Ovary (tissue), 9 donors: Measurements from ENCODE around the gene RALGAPB. TPM values are rescaled to one million over a fixed set of nuclear protein-coding genes. Genes with fewer than 3 reads are reported as not detected.
"Not testable (repeated sequence)": the region's sequence is repeated elsewhere in the genome, so short reads cannot be mapped to it uniquely, and the experiment has no call there.

ENCODE experiments used
- DNase-seq, 5 donors: peaks; one replicate each; pipeline ENCODE4 v3.0.0-alpha.2; 2019 to 2020
- H3K27ac ChIP-seq, 2 donors: fragments of 200-600 bp; one replicate each; pipeline versions ENCODE4 v1.5.1 to v1.8.0; 2019 to 2022
- H3K27me3 ChIP-seq: fragments of 200-600 bp; one replicate; pipeline ENCODE4 v1.8.0; 2022
- H3K36me3 ChIP-seq: fragments of 200-600 bp; sonication (generic); one replicate; pipeline ENCODE4 v1.5.1; 2019
- H3K4me1 ChIP-seq: one replicate; pipeline ENCODE4 v1.8.1; 2013; ENCODE audit warnings: mild to moderate bottlenecking, moderate library complexity; ENCODE audit not compliant: insufficient read depth
- H3K4me3 ChIP-seq: fragments of 200-600 bp; sonication (generic); one replicate; pipeline ENCODE4 v1.5.1; 2017
- H3K9me3 ChIP-seq, 2 donors: fragments of 200-600 bp in 1 of 2; sonication (generic) in 1 of 2; one replicate each; pipeline versions ENCODE4 v1.5.1 to v1.8.1; 2013 to 2019; ENCODE audit warnings: mild to moderate bottlenecking in 1 of 2, moderate library complexity in 1 of 2
- EP300 ChIP-seq: sonication (generic); formaldehyde crosslinking; IDR thresholded peaks from one replicate; pipeline ENCODE4 v1.6.1; 2017; ENCODE audit warnings: antibody characterized with exemption
- POLR2A ChIP-seq: fragments of 450-650 bp; IDR thresholded peaks from one replicate; pipeline ENCODE4 v1.6.1; 2017; ENCODE audit warnings: antibody characterized with exemption, mild to moderate bottlenecking, moderate library complexity
- WGBS, 3 donors: extraction: QIAGEN DNeasy Blood & Tissue Kit in 1 of 3; methylation state at CpG; one replicate each; pipeline versions ENCODE4 v1.1.5 to v1.1.7; 2013 to 2017; 5-methylcytosine and 5-hydroxymethylcytosine counted together
- intact Hi-C, 4 donors: fragments of 100-400 bp; cut with DNase I; formaldehyde crosslinking; loops; one replicate each; pipeline versions ENCODE4 v1.11.0 to v1.15.1; 2022 to 2023
- polyA plus RNA-seq, 2 donors: library from polyadenylated mRNA; stranded (reverse); fragments of 200-250 nt in 1 of 2; fragments of 350-450 nt in 1 of 2; fragmentation: Illumina TruSeq in 1 of 2; extraction: RNeasy Lipid Tissue Mini Kit (QIAGEN cat#74804) in 1 of 2; gene quantifications; one replicate each; pipeline ENCODE4 v1.2.3, GENCODE V29; 2013 to 2014
- total RNA-seq, 7 donors: library from RNA; depleted of rRNA in 2 of 7; stranded (reverse); fragments of >200 nt in 2 of 7; fragmentation: NEBNext Ultra II Directional in 3 of 7; extraction: Animal tissue kit (Norgen Biotek cat#: 25700) in 3 of 7; gene quantifications; one replicate each; pipeline versions ENCODE4 v1.1.0 to v1.2.4, GENCODE V29; 2016 to 2023
- TF ChIP-seq, protein P1 (sequence below), 3 donors: fragments of 450-650 bp in 2 of 3; fragments of 200-600 bp in 1 of 3; IDR thresholded peaks; one replicate each; pipeline versions ENCODE4 v1.5.1 to v1.8.0; 2016 to 2022; ENCODE audit warnings: antibody characterized with exemption in 3 of 3, mild to moderate bottlenecking in 1 of 3
- donor health status: DM: no; HTN: no; CAD: no; lungs with moderate emphysema.
- donor health status: DM: no; HTN: no; CAD: no.
- donor health status: Bipolar disorder and iron deficiency.
- donor health status: DM: yes; HTN: yes; CAD: no.
- donor health status: DM: no; HTN: no; CAD: no.
- donor health status: DM: yes; HTN: yes; CAD: no.

RALGAPB gene
- total and polyA plus RNA-seq, 9 donors = 10.4 to 41.3 (median 30.0) TPM

DNA sequence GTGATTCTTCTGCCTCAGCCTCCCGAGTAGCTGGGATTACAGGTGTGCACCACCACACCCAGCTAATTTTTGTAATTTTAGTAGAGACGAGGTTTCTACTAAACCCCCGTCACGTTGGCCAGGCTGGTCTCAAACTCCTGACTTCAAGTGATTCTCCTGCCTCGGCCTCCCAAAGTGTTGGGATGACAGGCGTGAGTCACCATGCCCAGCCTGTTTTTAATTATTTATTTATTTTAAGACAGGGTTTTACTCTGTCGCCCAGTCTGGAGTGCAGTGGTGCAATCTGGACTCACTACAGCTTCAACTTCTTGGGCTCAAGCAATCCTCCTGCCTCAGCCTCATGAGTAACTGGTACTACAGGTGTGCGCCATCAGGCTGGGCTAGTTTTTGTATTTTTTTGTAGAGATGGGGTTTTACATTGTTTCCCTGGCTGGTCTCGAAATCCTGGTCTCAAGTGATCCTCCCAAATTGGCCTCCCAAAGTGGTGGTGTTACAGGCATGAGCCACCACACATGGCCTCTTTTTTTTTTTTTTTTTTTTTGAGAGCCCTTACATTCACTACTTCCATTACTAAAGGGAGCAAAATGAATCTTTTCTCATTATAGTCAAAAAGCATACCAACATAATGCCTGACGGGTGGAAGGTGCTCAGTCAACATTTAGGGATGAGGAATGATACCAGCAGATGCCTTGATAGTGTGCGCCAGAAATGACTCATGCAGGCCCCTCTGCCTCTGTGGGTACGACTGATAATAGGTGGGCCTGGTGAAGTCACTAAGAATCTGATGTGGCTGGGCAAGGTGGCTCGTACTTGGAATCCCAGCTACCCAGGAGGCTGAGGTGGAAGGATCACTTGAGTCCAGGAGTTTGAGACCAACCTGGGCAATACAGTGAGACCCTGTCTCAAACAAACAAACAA is 17.8 kb upstream of the RALGAPB start:
- no peak for TF ChIP-seq POLR2A
- no peak for TF ChIP-seq EP300
- TF ChIP-seq, protein P1, sequence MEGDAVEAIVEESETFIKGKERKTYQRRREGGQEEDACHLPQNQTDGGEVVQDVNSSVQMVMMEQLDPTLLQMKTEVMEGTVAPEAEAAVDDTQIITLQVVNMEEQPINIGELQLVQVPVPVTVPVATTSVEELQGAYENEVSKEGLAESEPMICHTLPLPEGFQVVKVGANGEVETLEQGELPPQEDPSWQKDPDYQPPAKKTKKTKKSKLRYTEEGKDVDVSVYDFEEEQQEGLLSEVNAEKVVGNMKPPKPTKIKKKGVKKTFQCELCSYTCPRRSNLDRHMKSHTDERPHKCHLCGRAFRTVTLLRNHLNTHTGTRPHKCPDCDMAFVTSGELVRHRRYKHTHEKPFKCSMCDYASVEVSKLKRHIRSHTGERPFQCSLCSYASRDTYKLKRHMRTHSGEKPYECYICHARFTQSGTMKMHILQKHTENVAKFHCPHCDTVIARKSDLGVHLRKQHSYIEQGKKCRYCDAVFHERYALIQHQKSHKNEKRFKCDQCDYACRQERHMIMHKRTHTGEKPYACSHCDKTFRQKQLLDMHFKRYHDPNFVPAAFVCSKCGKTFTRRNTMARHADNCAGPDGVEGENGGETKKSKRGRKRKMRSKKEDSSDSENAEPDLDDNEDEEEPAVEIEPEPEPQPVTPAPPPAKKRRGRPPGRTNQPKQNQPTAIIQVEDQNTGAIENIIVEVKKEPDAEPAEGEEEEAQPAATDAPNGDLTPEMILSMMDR (IDR thresholded peaks at IDR 0.05) = no peak
- Histone ChIP-seq H3K4me3 (no peak overlapping the region), H3K27me3 (no peaks in the 10 kb centered on the region), H3K27ac (no peak overlapping the region), H3K4me1 (no peaks in the 10 kb centered on the region), H3K9me3 (no peaks in the 10 kb centered on the region), H3K36me3 (no peaks in the 10 kb centered on the region)
- WGBS, 3 donors = 91 to 94% (median 92%) methylated on average over 13 of the region's 13 CpGs
- DNase-seq = no peak
- intact Hi-C loops = no loop called here

DNA sequence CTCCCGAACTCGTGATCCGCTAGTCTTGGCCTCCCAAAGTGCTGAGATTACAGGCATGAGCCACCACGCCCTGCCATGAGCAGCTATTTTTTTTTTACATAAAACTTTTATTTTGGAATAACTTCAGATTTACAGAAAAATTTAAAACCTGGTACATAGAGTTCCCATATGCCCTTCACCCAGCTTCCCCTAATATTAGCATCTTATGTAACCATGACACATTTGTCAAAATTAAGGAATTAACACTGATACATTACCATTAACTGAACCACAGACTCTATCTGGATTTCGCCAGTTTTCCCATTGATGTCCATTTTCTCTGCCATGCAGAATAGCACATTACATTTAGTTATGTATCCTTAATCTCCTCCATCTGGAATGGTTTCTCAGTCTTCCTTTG is 14.3 kb upstream of the RALGAPB start:
- no peaks in the 10 kb centered on the region for H3K36me3 ChIP-seq
- no peak for TF ChIP-seq EP300
- TF ChIP-seq, protein P1 (IDR thresholded peaks at IDR 0.05) = no peak
- no peak for TF ChIP-seq POLR2A
- 92 to 94% (median 93%) methylated on average over 5 of the region's 5 CpGs for WGBS, 3 donors
- H3K27ac ChIP-seq = no peak overlapping the region
- H3K4me3 ChIP-seq = no peak overlapping the region
- H3K4me1 ChIP-seq = no peaks in the 10 kb centered on the region
- H3K27me3 ChIP-seq = no peaks in the 10 kb centered on the region
- no peak for DNase-seq
- H3K9me3 ChIP-seq = no peaks in the 10 kb centered on the region
- intact Hi-C loops = no loop called here

DNA sequence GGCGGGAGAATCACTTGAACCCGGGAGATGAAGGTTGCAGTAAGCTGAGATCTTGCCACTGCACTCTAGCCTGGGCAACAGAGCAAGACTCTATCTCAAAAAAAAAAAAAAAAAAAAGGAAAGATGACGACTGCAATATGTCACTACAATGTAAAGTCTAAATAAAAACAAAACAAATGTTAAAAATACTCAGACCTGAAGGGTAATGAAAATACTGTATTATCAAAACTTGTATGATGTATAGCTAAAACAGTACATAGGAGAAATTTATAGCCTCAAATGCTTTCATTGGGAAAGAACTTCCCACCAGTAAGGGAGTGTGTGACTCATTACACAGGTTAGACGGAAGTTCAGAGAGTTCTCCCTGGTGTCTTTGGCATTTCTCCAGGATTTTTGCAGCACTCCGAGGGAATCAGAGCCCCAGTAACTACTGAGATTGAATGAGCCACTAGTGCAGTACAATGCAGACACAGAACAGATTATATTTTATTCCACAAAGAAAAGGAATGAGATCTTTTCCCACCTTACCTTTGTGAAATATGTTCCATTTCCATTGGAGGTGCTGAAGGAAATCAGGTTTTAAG is 12.5 kb upstream of the RALGAPB start:
- no peak for DNase-seq
- no peaks in the 10 kb centered on the region for H3K27me3 ChIP-seq
- no peaks in the 10 kb centered on the region for H3K4me1 ChIP-seq
- 33 to 42% (median 35%) methylated on average over 5 of the region's 5 CpGs for WGBS, 3 donors
- no peaks in the 10 kb centered on the region for H3K36me3 ChIP-seq
- no peak for TF ChIP-seq EP300
- no peak for TF ChIP-seq POLR2A
- no peak overlapping the region for H3K4me3 ChIP-seq
- intact Hi-C loops = no loop called here
- H3K9me3 ChIP-seq = no peaks in the 10 kb centered on the region
- H3K27ac ChIP-seq = no peak overlapping the region

DNA sequence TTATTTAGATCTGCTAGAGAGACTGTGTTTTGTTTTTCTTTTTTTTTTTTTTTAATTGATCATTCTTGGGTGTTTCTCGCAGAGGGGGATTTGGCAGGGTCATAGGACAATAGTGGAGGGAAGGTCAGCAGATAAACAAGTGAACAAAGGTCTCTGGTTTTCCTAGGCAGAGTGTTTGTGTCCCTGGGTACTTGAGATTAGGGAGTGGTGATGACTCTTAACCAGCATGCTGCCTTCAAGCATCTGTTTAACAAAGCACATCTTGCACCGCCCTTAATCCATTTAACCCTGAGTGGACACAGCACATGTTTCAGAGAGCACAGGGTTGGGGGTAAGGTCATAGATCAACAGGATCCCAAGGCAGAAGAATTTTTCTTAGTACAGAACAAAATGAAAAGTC is 12.0 kb upstream of the RALGAPB start:
- intact Hi-C loops, H3K36me3 ChIP-seq: not testable (repeated sequence)

DNA sequence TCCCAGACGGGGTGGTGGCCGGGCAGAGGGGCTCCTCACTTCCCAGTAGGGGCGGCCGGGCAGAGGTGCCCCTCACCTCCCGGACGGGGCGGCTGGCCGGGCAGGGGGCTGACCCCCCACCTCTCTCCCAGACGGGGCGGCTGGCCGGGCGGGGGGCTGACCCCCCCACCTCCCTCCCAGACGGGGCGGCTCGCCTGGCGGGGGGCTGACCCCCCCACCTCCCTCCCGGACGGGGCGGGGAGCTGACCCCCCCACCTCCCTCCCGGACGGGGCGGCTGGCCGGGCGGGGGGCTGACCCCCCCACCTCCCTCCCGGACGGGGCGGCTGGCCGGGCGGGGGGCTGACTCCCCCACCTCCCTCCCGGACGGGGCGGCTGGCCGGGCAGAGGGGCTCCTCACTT is 11.5 kb upstream of the RALGAPB start:
- H3K4me1 ChIP-seq, H3K36me3 ChIP-seq, H3K27me3 ChIP-seq, DNase-seq, H3K9me3 ChIP-seq, intact Hi-C loops, H3K27ac ChIP-seq, H3K4me3 ChIP-seq: not testable (repeated sequence)
- 84% methylated on average over 24 of the region's 33 CpGs; no CpG with 5 or more reads in 2 of the 3 donors for WGBS, 3 donors

More for the DNA sequence above, 12.0 kb upstream of the RALGAPB start:
- not testable (repeated sequence) for H3K27ac ChIP-seq, H3K27me3 ChIP-seq, H3K9me3 ChIP-seq, DNase-seq, H3K4me1 ChIP-seq, H3K4me3 ChIP-seq
- 0 to 5% (median 0%) methylated on average over 1 of the region's 2 CpGs for WGBS, 3 donors

DNA sequence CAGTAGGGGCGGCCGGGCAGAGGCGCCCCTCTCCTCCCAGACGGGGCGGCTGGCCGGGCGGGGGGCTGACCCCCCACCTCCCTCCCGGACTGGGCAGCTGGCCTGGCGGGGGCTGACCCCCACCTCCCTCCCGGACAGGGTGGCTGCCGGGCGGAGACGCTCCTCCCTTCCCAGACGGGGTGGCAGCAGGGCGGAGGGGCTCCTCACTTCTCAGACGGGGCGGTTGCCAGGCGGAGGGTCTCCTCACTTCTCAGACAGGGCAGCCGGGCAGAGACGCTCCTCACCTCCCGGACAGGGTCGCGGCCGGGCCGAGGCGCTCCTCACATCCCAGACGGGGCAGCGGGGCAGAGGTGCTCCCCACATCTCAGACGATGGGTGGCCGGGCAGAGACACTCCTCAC is 11.1 kb upstream of the RALGAPB start:
- H3K36me3 ChIP-seq, intact Hi-C loops, H3K9me3 ChIP-seq, H3K27me3 ChIP-seq, H3K4me3 ChIP-seq, DNase-seq, H3K4me1 ChIP-seq, H3K27ac ChIP-seq: not testable (repeated sequence)
- 91 to 100% (median 93%) methylated on average over 4 to 30 of the region's 30 CpGs for WGBS, 3 donors
